ENCODE results near the gene AOPEP. TPM values are rescaled to one million over a fixed set of nuclear protein-coding genes. Genes with fewer than 3 reads are reported as not detected.

AOPEP gene
- total and polyA plus RNA-seq, 2 donors (not counting 1 experiment from before 2014, with no cell fraction given), result 66.1 to 94.1 TPM

DNA sequence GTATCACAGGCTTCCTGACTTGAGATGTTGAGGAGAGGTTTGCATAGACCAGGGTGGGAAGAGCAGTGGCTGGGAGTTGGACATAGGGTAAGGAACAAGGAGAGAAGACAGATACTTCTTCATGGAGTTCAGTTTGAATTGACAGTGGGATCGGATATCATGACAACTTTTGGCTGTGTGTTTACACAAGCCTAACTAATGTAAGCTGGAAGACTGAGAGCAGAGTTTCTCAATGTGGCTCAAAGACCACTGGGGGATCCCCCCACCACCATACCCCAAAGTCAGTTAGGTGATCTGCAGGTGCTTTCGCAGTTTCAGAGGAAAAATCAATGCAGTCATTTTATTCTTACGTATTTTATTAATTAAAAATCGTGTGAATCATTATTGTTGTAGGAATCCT is 125.9 kb downstream of the AOPEP start:
- Histone ChIP-seq H3K36me3 (ENCODE audit: control insufficient read depth, insufficient read depth, low read length) (no peaks in the 10 kb centered on the region), H4K20me1 (ENCODE audit: control insufficient read depth, extremely low read depth, insufficient read depth, low read length) (no peaks in the 10 kb centered on the region), H3K27me3 (ENCODE audit: control insufficient read depth, insufficient read depth, low read length) (no peaks in the 10 kb centered on the region), H3K79me2 (ENCODE audit: control insufficient read depth, insufficient read depth, low read length) (no peaks in the 10 kb centered on the region), H3K4me2 (ENCODE audit: extremely low read depth, insufficient read depth, low read length) (no peak overlapping the region), H3K4me1 (ENCODE audit: control insufficient read depth, extremely low read depth, insufficient read depth, low read length) (no peaks in the 10 kb centered on the region), H2AFZ (ENCODE audit: low read length) (no peak overlapping the region), H3K9me3 (ENCODE audit: control insufficient read depth, insufficient read depth, low read depth, low read length) (no peaks in the 10 kb centered on the region), H3K4me3 (replicated peaks in 1 of 4; ENCODE audit: control extremely low read depth in 1 of 4, insufficient read depth in 1 of 4, low read depth in 3 of 4, low read length in 4 of 4) (no peak overlapping the region), H3K27ac (ENCODE audit: insufficient read depth, low read length) (no peak overlapping the region), H3K9ac (ENCODE audit: insufficient read depth, low read length) (no peak overlapping the region)
- no peak for DNase-seq (ENCODE audit: low read depth in 2 of 2)
- TF ChIP-seq, protein P1, sequence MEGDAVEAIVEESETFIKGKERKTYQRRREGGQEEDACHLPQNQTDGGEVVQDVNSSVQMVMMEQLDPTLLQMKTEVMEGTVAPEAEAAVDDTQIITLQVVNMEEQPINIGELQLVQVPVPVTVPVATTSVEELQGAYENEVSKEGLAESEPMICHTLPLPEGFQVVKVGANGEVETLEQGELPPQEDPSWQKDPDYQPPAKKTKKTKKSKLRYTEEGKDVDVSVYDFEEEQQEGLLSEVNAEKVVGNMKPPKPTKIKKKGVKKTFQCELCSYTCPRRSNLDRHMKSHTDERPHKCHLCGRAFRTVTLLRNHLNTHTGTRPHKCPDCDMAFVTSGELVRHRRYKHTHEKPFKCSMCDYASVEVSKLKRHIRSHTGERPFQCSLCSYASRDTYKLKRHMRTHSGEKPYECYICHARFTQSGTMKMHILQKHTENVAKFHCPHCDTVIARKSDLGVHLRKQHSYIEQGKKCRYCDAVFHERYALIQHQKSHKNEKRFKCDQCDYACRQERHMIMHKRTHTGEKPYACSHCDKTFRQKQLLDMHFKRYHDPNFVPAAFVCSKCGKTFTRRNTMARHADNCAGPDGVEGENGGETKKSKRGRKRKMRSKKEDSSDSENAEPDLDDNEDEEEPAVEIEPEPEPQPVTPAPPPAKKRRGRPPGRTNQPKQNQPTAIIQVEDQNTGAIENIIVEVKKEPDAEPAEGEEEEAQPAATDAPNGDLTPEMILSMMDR (conservative IDR thresholded peaks at IDR 0.05 in 1 of 2, IDR thresholded peaks at IDR 0.05 in 1 of 2; ENCODE audit: low read depth in 1 of 2, low read length in 2 of 2), result no peak
- TF ChIP-seq EZH2 (IDR thresholded peaks at IDR 0.05; ENCODE audit: low read length, missing control alignments), result no peak

DNA sequence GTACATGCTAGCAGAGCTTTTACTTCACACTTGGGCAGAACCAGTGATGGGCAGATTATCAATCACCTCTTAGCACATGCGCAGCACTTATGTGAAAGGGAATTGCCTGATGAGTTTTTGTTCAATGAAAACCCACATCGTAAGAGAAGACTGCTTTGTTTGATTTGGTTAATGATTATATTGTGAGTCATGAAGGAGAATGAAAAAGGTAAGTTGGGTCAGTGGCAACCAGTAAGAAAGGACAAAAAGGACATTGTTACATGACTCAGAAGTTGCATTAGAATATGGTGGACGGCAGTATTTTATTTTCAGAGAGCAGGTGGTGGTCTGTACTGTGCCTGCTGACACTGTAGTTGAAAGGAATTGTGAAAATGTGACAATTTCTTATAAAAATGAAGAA is 127.4 kb downstream of the AOPEP start:
- Histone ChIP-seq H3K4me2 (ENCODE audit: extremely low read depth, insufficient read depth, low read length) (no peak overlapping the region), H3K27ac (ENCODE audit: insufficient read depth, low read length) (no peak overlapping the region), H3K9me3 (ENCODE audit: control insufficient read depth, insufficient read depth, low read depth, low read length) (no peaks in the 10 kb centered on the region), H3K4me3 (replicated peaks in 1 of 4; ENCODE audit: control extremely low read depth in 1 of 4, insufficient read depth in 1 of 4, low read depth in 3 of 4, low read length in 4 of 4) (no peak overlapping the region), H4K20me1 (ENCODE audit: control insufficient read depth, extremely low read depth, insufficient read depth, low read length) (no peaks in the 10 kb centered on the region), H3K4me1 (ENCODE audit: control insufficient read depth, extremely low read depth, insufficient read depth, low read length) (no peaks in the 10 kb centered on the region), H3K36me3 (ENCODE audit: control insufficient read depth, insufficient read depth, low read length) (no peaks in the 10 kb centered on the region), H2AFZ (ENCODE audit: low read length) (no peak overlapping the region), H3K79me2 (ENCODE audit: control insufficient read depth, insufficient read depth, low read length) (no peaks in the 10 kb centered on the region), H3K27me3 (ENCODE audit: control insufficient read depth, insufficient read depth, low read length) (no peaks in the 10 kb centered on the region), H3K9ac (ENCODE audit: insufficient read depth, low read length) (no peak overlapping the region)
- peak in 1 of 2 donors; percentile 54 for DNase-seq (ENCODE audit: low read depth in 2 of 2)
- TF ChIP-seq EZH2 (IDR thresholded peaks at IDR 0.05; ENCODE audit: low read length, missing control alignments), result no peak
- TF ChIP-seq, protein P1 (conservative IDR thresholded peaks at IDR 0.05 in 1 of 2, IDR thresholded peaks at IDR 0.05 in 1 of 2; ENCODE audit: low read depth in 1 of 2, low read length in 2 of 2), result no peak

DNA sequence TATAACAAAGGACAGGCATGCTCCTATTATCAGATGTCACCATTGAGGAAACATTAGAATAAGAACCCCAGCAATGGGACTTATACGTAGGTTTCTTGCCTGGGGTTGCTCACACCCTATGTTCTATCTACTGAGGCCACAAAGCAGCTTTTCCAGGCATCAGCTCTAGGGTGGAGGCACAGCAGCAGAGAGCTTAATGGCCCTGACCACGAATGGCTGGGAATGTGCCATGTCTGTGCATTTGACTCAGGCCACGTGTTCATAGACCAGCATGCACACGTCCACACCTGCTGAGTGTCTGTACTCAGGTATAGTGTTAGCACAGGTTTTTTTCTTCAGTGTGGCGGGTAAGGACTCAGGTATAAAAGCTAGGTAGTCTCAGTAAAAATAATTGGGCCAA is 129.4 kb downstream of the AOPEP start:
- Histone ChIP-seq H3K4me1 (ENCODE audit: control insufficient read depth, extremely low read depth, insufficient read depth, low read length) (no peaks in the 10 kb centered on the region), H3K27me3 (ENCODE audit: control insufficient read depth, insufficient read depth, low read length) (no peaks in the 10 kb centered on the region), H3K4me3 (replicated peaks in 1 of 4; ENCODE audit: control extremely low read depth in 1 of 4, insufficient read depth in 1 of 4, low read depth in 3 of 4, low read length in 4 of 4) (no peak overlapping the region), H3K27ac (ENCODE audit: insufficient read depth, low read length) (no peak overlapping the region), H3K36me3 (ENCODE audit: control insufficient read depth, insufficient read depth, low read length) (no peaks in the 10 kb centered on the region), H3K9ac (ENCODE audit: insufficient read depth, low read length) (no peak overlapping the region), H4K20me1 (ENCODE audit: control insufficient read depth, extremely low read depth, insufficient read depth, low read length) (no peaks in the 10 kb centered on the region), H3K79me2 (ENCODE audit: control insufficient read depth, insufficient read depth, low read length) (no peaks in the 10 kb centered on the region), H3K9me3 (ENCODE audit: control insufficient read depth, insufficient read depth, low read depth, low read length) (no peaks in the 10 kb centered on the region), H2AFZ (ENCODE audit: low read length) (no peak overlapping the region), H3K4me2 (ENCODE audit: extremely low read depth, insufficient read depth, low read length) (no peak overlapping the region)
- TF ChIP-seq, protein P1 (conservative IDR thresholded peaks at IDR 0.05 in 1 of 2, IDR thresholded peaks at IDR 0.05 in 1 of 2; ENCODE audit: low read depth in 1 of 2, low read length in 2 of 2), result no peak
- DNase-seq (ENCODE audit: low read depth in 2 of 2), result peak in 1 of 2 donors; percentile 38
